Parathyroid adenoma (tissue), 2 donors: ENCODE results near the gene AQP12A.

ENCODE experiments used
- H2AFZ ChIP-seq: fragments of 300-600 bp; sonication (generic); one replicate; pipeline ENCODE4 v1.7.0; 2017; ENCODE audit warnings: antibody characterized with exemption, mild to moderate bottlenecking
- H3K27ac ChIP-seq: fragments of 300-600 bp; sonication (generic); one replicate; pipeline ENCODE4 v1.7.0; 2017
- H3K27me3 ChIP-seq: fragments of 300-600 bp; sonication (generic); one replicate; pipeline ENCODE4 v1.7.0; 2017; ENCODE audit warnings: low read length; ENCODE audit not compliant: control insufficient read depth, insufficient read depth
- H3K36me3 ChIP-seq: fragments of 300-600 bp; sonication (generic); one replicate; pipeline ENCODE4 v1.7.0; 2017; ENCODE audit warnings: low read length; ENCODE audit not compliant: control insufficient read depth, insufficient read depth
- H3K4me1 ChIP-seq: fragments of 300-600 bp; sonication (generic); one replicate; pipeline ENCODE4 v1.7.0; 2017; ENCODE audit warnings: control low read depth
- H3K4me2 ChIP-seq: fragments of 300-600 bp; sonication (generic); one replicate; pipeline ENCODE4 v1.7.0; 2017; ENCODE audit warnings: low read length
- H3K4me3 ChIP-seq: fragments of 300-600 bp; sonication (generic); one replicate; pipeline ENCODE4 v1.7.0; 2017; ENCODE audit warnings: low read depth, low read length
- H3K79me2 ChIP-seq: fragments of 300-600 bp; sonication (generic); one replicate; pipeline ENCODE4 v1.7.0; 2017; ENCODE audit warnings: control low read depth
- H3K9ac ChIP-seq: fragments of 300-600 bp; sonication (generic); one replicate; pipeline ENCODE4 v1.7.0; 2017; ENCODE audit warnings: mild to moderate bottlenecking
- H3K9me3 ChIP-seq: fragments of 300-600 bp; sonication (generic); one replicate; pipeline ENCODE4 v1.7.0; 2017; ENCODE audit warnings: low read length; ENCODE audit not compliant: control insufficient read depth
- CTCF ChIP-seq: fragments of 300-600 bp; sonication (generic); IDR thresholded peaks from one replicate; pipeline ENCODE4 v1.7.0; 2017; ENCODE audit warnings: antibody characterized with exemption, mild to moderate bottlenecking
- donor health status: primary hyperparathyroidism.

Gene AQP12A

GRCh38 chr2:240702640-240703011 lies 11.0 kb downstream of the AQP12A start:
- Histone ChIP-seq H3K27ac (no peak overlapping the region), H3K9ac (no peak overlapping the region), H3K27me3 (no peaks in the 10 kb centered on the region), H3K36me3 (no peaks in the 10 kb centered on the region), H3K4me1 (no peaks in the 10 kb centered on the region), H3K9me3 (no peaks in the 10 kb centered on the region), H2AFZ (no peak overlapping the region), H3K4me3 (no peak overlapping the region), H3K4me2 (no peak overlapping the region), H3K79me2 (no peaks in the 10 kb centered on the region)
- no peak for TF ChIP-seq CTCF

GRCh38 chr2:240703417-240704341 lies 12.0 kb downstream of the AQP12A start:
- Histone ChIP-seq H3K9ac (no peak overlapping the region), H3K4me2 (no peak overlapping the region), H3K36me3 (no peaks in the 10 kb centered on the region), H3K27ac (no peak overlapping the region), H3K9me3 (no peaks in the 10 kb centered on the region), H3K4me1 (no peaks in the 10 kb centered on the region), H3K27me3 (no peaks in the 10 kb centered on the region), H3K4me3 (no peak overlapping the region), H3K79me2 (no peaks in the 10 kb centered on the region), H2AFZ (no peak overlapping the region)
- TF ChIP-seq CTCF: no peak

GRCh38 chr2:240704651-240705050 lies 13.0 kb downstream of the AQP12A start:
- Histone ChIP-seq H3K79me2 (no peaks in the 10 kb centered on the region), H3K36me3 (no peaks in the 10 kb centered on the region), H3K4me2 (no peak overlapping the region), H3K9me3 (no peaks in the 10 kb centered on the region), H3K27me3 (no peaks in the 10 kb centered on the region), H3K27ac (no peak overlapping the region), H3K9ac (no peak overlapping the region), H3K4me3 (no peak overlapping the region), H2AFZ (no peak overlapping the region), H3K4me1 (no peaks in the 10 kb centered on the region)
- no peak for TF ChIP-seq CTCF

GRCh38 chr2:240705204-240705791 lies 13.6 kb downstream of the AQP12A start:
- TF ChIP-seq CTCF: no peak
- H3K9ac ChIP-seq: no peak overlapping the region
- no peaks in the 10 kb centered on the region for H3K36me3 ChIP-seq
- H3K9me3 ChIP-seq: no peaks in the 10 kb centered on the region
- H3K27me3 ChIP-seq: no peaks in the 10 kb centered on the region
- no peaks in the 10 kb centered on the region for H3K79me2 ChIP-seq
- H3K4me1 ChIP-seq: no peaks in the 10 kb centered on the region
- H3K4me3 ChIP-seq: no peak overlapping the region
- H2AFZ ChIP-seq: no peak overlapping the region
- H3K27ac ChIP-seq: no peak overlapping the region
- no peak overlapping the region for H3K4me2 ChIP-seq
